Neutrophil (primary cell): ENCODE data around the gene CYYR1.

Experiments
- H3K27ac ChIP-seq: fragments of 200-600 bp; sonication (generic); 2 replicates; pipeline ENCODE4 v1.5.1; 2016; ENCODE audit warnings: mild to moderate bottlenecking, moderate library complexity
- H3K27me3 ChIP-seq: fragments of 200-600 bp; sonication (generic); 2 replicates; pipeline ENCODE4 v1.6.0; 2016; ENCODE audit warnings: mild to moderate bottlenecking
- H3K36me3 ChIP-seq: fragments of 200-600 bp; sonication (generic); 2 replicates; pipeline ENCODE4 v1.5.1; 2017
- H3K4me1 ChIP-seq, 2 experiments: fragments of 200-600 bp in 1 of 2; sonication (generic) in 1 of 2; 1 replicate in 1 of 2; 2 replicates in 1 of 2; pipeline versions ENCODE4 v1.5.1 to v1.6.1; 2013 to 2016; ENCODE audit warnings: low read depth in 1 of 2, low read length in 1 of 2, mild to moderate bottlenecking in 1 of 2, moderate library complexity in 1 of 2; ENCODE audit not compliant: control insufficient read depth in 1 of 2, insufficient read depth in 1 of 2
- H3K4me3 ChIP-seq, 2 experiments: fragments of 200-600 bp in 1 of 2; sonication (generic) in 1 of 2; 1 replicate in 1 of 2; 2 replicates in 1 of 2; pipeline ENCODE4 v1.5.1; 2013 to 2016; ENCODE audit warnings: low read depth in 1 of 2, low read length in 1 of 2, mild to moderate bottlenecking in 1 of 2, moderate library complexity in 1 of 2
- H3K9me3 ChIP-seq: fragments of 200-600 bp; sonication (generic); 2 replicates; pipeline ENCODE4 v1.5.1; 2016
- TF ChIP-seq, protein P1 (sequence below): fragments of 200-600 bp; sonication (generic); IDR thresholded peaks from 2 replicates; pipeline ENCODE4 v1.5.1; 2016; ENCODE audit warnings: antibody characterized with exemption

CYYR1 gene

DNA sequence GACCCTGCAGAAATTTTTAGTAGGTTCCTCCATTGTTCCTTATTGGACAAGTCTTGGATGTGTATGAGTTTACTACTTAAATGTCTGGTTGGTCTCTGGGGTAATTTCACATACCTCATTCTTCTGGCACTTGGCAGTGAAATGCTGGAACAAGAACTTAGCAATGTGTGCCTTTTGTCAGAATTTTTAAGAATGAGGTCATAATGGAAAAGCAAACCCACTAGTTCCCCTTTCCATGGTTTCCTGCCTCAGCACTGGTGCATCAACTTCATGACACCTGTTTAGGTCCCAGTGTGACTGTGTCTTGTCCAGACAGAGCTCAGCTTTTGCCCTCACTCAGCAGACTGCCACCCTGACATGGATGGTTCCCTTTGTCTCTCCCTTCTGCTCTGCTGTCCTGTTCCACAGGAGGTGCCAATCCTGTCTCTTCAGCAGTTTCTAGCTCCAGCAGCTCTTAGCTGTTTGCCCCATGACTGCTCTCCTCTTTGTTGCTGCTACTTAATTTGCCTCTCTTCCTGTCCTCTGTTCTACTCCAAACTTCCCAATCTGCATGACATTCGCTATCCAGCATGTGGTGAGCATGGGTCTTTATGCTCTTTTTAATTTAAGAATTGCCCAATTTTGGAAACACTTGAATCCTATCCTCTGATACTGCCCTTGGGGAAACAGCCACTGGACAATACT lies 135.6 kb downstream of the CYYR1 start:
- TF ChIP-seq, protein P1, sequence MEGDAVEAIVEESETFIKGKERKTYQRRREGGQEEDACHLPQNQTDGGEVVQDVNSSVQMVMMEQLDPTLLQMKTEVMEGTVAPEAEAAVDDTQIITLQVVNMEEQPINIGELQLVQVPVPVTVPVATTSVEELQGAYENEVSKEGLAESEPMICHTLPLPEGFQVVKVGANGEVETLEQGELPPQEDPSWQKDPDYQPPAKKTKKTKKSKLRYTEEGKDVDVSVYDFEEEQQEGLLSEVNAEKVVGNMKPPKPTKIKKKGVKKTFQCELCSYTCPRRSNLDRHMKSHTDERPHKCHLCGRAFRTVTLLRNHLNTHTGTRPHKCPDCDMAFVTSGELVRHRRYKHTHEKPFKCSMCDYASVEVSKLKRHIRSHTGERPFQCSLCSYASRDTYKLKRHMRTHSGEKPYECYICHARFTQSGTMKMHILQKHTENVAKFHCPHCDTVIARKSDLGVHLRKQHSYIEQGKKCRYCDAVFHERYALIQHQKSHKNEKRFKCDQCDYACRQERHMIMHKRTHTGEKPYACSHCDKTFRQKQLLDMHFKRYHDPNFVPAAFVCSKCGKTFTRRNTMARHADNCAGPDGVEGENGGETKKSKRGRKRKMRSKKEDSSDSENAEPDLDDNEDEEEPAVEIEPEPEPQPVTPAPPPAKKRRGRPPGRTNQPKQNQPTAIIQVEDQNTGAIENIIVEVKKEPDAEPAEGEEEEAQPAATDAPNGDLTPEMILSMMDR: no peak
- Histone ChIP-seq H3K4me1 (no peaks in the 10 kb centered on the region), H3K27me3 (no peaks in the 10 kb centered on the region), H3K9me3 (no peaks in the 10 kb centered on the region), H3K36me3 (no peaks in the 10 kb centered on the region), H3K27ac (no peak overlapping the region), H3K4me3 (no peak overlapping the region)

DNA sequence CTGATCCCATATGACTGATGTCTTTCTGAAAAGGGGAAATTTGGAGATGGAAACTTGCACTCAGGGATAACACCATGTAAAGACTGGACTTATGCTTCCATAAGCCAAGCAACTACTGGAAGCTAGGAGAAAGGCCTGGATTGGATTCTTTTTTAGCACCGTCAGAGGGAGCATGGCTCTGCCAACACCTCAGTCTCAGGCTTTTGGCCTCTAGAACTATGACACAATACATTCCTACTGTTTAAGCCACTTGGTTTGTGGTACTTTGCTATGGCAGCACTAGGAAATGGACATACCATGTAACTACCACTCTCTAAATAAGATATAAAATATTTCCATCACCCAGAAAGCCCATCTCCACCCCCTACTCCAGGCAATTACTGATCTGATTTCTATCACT lies 139.7 kb downstream of the CYYR1 start:
- H3K27me3 ChIP-seq: no peaks in the 10 kb centered on the region
- no peak overlapping the region for H3K27ac ChIP-seq
- no peaks in the 10 kb centered on the region for H3K9me3 ChIP-seq
- H3K4me1 ChIP-seq: no peaks in the 10 kb centered on the region
- TF ChIP-seq, protein P1: no peak
- no peak overlapping the region for H3K4me3 ChIP-seq
- H3K36me3 ChIP-seq: no peaks in the 10 kb centered on the region

DNA sequence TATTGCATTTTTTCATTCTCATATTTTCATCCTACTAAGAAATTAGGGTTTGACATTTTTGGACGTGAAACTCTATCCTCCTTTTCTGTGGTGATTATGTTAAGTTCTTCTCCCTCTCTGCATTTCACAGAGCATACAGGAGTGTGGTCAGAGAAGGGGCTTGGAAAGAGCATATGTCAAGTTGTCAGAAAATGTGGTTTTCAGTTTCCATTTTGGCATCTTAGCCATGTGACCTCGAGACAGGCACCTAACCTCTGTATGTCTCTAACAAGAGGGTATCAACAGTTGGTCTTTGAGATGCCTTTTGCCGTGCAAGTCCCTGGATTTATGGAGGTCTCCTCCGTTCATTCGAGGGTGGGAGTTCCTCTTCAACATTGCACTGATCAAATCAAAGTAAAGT lies 140.7 kb downstream of the CYYR1 start:
- no peak overlapping the region for H3K4me3 ChIP-seq
- TF ChIP-seq, protein P1: no peak

DNA sequence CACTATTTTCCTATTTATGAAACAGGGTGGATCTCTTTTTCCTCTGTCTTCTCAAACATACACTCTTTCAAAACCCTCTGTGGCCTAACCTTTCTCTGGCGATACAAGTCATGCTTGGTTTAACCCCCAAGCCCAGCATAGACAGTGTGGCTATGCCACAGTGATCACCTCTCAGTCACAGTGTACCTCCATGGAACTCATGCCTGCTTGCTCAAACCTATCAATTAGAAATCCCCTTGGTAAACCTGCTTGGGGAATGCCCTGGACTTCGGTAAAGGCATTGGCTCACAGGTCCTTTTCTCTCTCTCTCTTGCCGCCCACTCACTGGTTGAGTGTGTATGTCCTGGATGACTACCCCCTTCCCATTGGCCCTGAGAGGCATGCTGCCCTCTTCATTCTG lies 147.5 kb downstream of the CYYR1 start:
- H3K9me3 ChIP-seq: no peaks in the 10 kb centered on the region
- H3K4me3 ChIP-seq: no peak overlapping the region
- H3K36me3 ChIP-seq: no peaks in the 10 kb centered on the region
- no peak overlapping the region for H3K27ac ChIP-seq
- no peaks in the 10 kb centered on the region for H3K4me1 ChIP-seq
- TF ChIP-seq, protein P1: no peak
- H3K27me3 ChIP-seq: no peaks in the 10 kb centered on the region

More for the DNA sequence above, 140.7 kb downstream of the CYYR1 start:
- Histone ChIP-seq H3K27ac (no peak overlapping the region), H3K4me1 (no peaks in the 10 kb centered on the region), H3K9me3 (no peaks in the 10 kb centered on the region), H3K27me3 (no peaks in the 10 kb centered on the region), H3K36me3 (no peaks in the 10 kb centered on the region)

DNA sequence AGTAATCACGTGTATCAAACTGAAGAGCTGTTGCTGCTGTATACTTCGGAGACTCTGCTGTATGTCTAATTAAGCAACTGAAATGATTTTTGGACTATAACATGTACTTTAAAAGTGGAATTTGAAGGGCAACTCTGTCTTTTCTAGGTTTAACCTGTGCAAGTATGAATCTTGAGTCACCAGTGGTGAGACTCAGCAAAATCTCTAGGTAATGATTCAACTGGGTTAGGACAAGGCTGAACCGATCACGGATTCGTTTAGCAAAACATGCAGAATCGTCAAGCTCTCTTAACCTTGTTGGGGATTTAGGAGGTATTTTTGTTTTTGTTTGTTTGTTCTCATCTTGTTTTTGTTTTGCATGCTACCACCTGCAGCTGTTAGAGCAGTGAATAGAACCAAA lies 149.6 kb downstream of the CYYR1 start:
- H3K9me3 ChIP-seq: no peaks in the 10 kb centered on the region
- H3K27me3 ChIP-seq: no peaks in the 10 kb centered on the region
- H3K4me3 ChIP-seq: no peak overlapping the region
- TF ChIP-seq, protein P1: no peak
- no peaks in the 10 kb centered on the region for H3K4me1 ChIP-seq
- H3K36me3 ChIP-seq: no peaks in the 10 kb centered on the region
- H3K27ac ChIP-seq: no peak overlapping the region

DNA sequence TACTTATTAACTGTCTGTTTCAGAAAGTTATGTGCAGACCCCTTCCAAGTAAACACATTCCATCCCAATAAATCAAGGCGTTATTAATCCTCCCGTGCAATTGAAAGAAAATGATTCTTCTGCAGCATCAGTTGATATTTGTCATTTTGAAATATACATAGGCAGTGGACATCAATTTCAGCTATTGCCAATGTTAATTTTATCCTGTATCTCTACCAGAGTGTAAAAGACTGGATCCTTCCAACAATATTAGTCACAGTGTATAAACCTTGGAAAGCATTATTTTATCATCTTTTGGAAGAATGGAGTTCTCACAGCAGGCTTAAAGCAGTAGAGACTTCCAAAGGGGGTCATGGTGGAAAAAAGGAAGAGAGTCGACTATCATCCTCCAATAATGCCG lies 150.4 kb downstream of the CYYR1 start:
- Histone ChIP-seq H3K9me3 (no peaks in the 10 kb centered on the region), H3K4me1 (no peaks in the 10 kb centered on the region), H3K36me3 (no peaks in the 10 kb centered on the region), H3K27ac (no peak overlapping the region), H3K4me3 (no peak overlapping the region), H3K27me3 (no peaks in the 10 kb centered on the region)
- TF ChIP-seq, protein P1: no peak
